Measurements from ENCODE around the gene LCN9.

DNA sequence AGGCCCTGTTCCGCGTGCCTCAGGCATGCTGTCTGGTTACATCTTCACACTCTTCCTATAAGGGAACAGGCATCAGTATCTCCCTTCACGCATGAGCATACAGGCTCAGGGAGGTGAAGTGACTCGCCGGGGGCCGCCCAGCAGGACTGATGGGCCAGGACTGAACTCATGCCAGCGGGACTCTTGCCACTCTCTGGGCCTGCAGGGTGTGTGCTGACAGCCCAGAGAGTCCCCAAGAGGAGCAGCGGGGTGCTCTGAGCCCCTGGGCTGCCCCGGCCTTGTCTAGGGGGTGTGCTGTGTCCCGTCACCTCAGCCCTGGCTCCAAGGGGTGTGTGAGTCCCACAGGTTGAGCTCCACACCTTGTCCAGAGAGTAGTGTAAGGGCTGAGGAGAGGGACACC lies 48.8 kb downstream of the LCN9 start:
- TF ChIP-seq, protein P1, sequence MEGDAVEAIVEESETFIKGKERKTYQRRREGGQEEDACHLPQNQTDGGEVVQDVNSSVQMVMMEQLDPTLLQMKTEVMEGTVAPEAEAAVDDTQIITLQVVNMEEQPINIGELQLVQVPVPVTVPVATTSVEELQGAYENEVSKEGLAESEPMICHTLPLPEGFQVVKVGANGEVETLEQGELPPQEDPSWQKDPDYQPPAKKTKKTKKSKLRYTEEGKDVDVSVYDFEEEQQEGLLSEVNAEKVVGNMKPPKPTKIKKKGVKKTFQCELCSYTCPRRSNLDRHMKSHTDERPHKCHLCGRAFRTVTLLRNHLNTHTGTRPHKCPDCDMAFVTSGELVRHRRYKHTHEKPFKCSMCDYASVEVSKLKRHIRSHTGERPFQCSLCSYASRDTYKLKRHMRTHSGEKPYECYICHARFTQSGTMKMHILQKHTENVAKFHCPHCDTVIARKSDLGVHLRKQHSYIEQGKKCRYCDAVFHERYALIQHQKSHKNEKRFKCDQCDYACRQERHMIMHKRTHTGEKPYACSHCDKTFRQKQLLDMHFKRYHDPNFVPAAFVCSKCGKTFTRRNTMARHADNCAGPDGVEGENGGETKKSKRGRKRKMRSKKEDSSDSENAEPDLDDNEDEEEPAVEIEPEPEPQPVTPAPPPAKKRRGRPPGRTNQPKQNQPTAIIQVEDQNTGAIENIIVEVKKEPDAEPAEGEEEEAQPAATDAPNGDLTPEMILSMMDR (conservative IDR thresholded peaks at IDR 0.05; ENCODE audit: low read depth, low read length): no peak
- TF ChIP-seq RFX5 (IDR thresholded peaks at IDR 0.05; ENCODE audit: low read depth, low read length) (no peak), ELK1 (IDR thresholded peaks at IDR 0.05; ENCODE audit: borderline replicate concordance, low read depth, low read length) (no peak), FOS (IDR thresholded peaks at IDR 0.05; ENCODE audit: low read depth, low read length) (no peak), CEBPB (IDR thresholded peaks at IDR 0.05; ENCODE audit: low read depth, low read length) (no peak), RAD21 (IDR thresholded peaks at IDR 0.05; ENCODE audit: low read length) (no peak), MAZ (IDR thresholded peaks at IDR 0.05; ENCODE audit: borderline replicate concordance, low read depth, low read length) (no peak), POLR2A (IDR thresholded peaks at IDR 0.05; ENCODE audit: low read depth, low read length) (no peak)
